Measurements from ENCODE around the gene RXFP4.

The RXFP4 gene

GRCh38 chr1:155951753-155952504 lies 10.5 kb downstream of the RXFP4 start:
- no peak overlapping the region for H2AFZ ChIP-seq (ENCODE audit: low read length)
- no peak for TF ChIP-seq EZH2phosphoT487 (IDR thresholded peaks at IDR 0.05; ENCODE audit: borderline replicate concordance)
- no peak for TF ChIP-seq CTCF (conservative IDR thresholded peaks at IDR 0.05; ENCODE audit: low read length)
- no peak overlapping the region for H3K4me3 ChIP-seq (ENCODE audit: low read length, poor library complexity, severe bottlenecking)
- H4K20me1 ChIP-seq (ENCODE audit: insufficient read depth, low read length, poor library complexity, severe bottlenecking): peaks cover 28% of the 10 kb centered on the region
- no peak overlapping the region for H3K4me2 ChIP-seq (ENCODE audit: low read depth, low read length, poor library complexity, severe bottlenecking)
- peaks cover 4% of the 10 kb centered on the region; the same call in 1 of the 2 replicates for H3K79me2 ChIP-seq (ENCODE audit: insufficient read depth, low read length)
- H3K36me3 ChIP-seq (ENCODE audit: insufficient read depth, low read length): peaks cover 93% of the 10 kb centered on the region; the same call in 1 of the 2 replicates
- peaks cover under 1% of the 10 kb centered on the region for H3K4me1 ChIP-seq (ENCODE audit: insufficient read depth, low read length, poor library complexity, severe bottlenecking)
- no peaks in the 10 kb centered on the region for H3K9me2 ChIP-seq (replicated peaks; ENCODE audit: low read depth, low read length)
- no peak overlapping the region for H3K9ac ChIP-seq (ENCODE audit: low read depth, low read length, poor library complexity, severe bottlenecking)
- no peaks in the 10 kb centered on the region for H3K9me3 ChIP-seq (ENCODE audit: insufficient read depth, low read depth, low read length)
- H3K27me3 ChIP-seq (ENCODE audit: insufficient read depth, low read length, poor library complexity, severe bottlenecking): no peaks in the 10 kb centered on the region
- no peaks in the 10 kb centered on the region; the same call in 1 of the 2 replicates for H3F3A ChIP-seq (ENCODE audit: low read depth)

- Histone ChIP-seq H3K9me2 (replicated peaks; ENCODE audit: low read depth, low read length) (no peaks in the 10 kb centered on the region), H3K36me3 (ENCODE audit: insufficient read depth, low read length) (peaks cover 93% of the 10 kb centered on the region; the same call in 1 of the 2 replicates), H4K20me1 (ENCODE audit: insufficient read depth, low read length, poor library complexity, severe bottlenecking) (peaks cover 26% of the 10 kb centered on the region), H3K9ac (ENCODE audit: low read depth, low read length, poor library complexity, severe bottlenecking) (no peak overlapping the region), H3F3A (ENCODE audit: low read depth) (no peaks in the 10 kb centered on the region; the same call in 1 of the 2 replicates), H3K4me1 (ENCODE audit: insufficient read depth, low read length, poor library complexity, severe bottlenecking) (no peaks in the 10 kb centered on the region), H3K79me2 (ENCODE audit: insufficient read depth, low read length) (peaks cover 4% of the 10 kb centered on the region; the same call in 1 of the 2 replicates), H3K4me2 (ENCODE audit: low read depth, low read length, poor library complexity, severe bottlenecking) (no peak overlapping the region), H3K27me3 (ENCODE audit: insufficient read depth, low read length, poor library complexity, severe bottlenecking) (no peaks in the 10 kb centered on the region), H3K9me3 (ENCODE audit: insufficient read depth, low read depth, low read length) (no peaks in the 10 kb centered on the region), H3K4me3 (ENCODE audit: low read length, poor library complexity, severe bottlenecking) (no peak overlapping the region), H2AFZ (ENCODE audit: low read length) (no peak overlapping the region)
- TF ChIP-seq EZH2phosphoT487 (IDR thresholded peaks at IDR 0.05; ENCODE audit: borderline replicate concordance) (no peak), CTCF (conservative IDR thresholded peaks at IDR 0.05; ENCODE audit: low read length) (no peak)
These were observed 11.1 kb downstream of the RXFP4 start for GRCh38 chr1:155952505-155952890.

- Histone ChIP-seq H3K36me3 (ENCODE audit: insufficient read depth, low read length) (peaks cover 95% of the 10 kb centered on the region), H2AFZ (ENCODE audit: low read length) (no peak overlapping the region), H3K9me2 (replicated peaks; ENCODE audit: low read depth, low read length) (no peaks in the 10 kb centered on the region), H3K9me3 (ENCODE audit: insufficient read depth, low read depth, low read length) (no peaks in the 10 kb centered on the region), H3K79me2 (ENCODE audit: insufficient read depth, low read length) (peaks cover 4% of the 10 kb centered on the region; the same call in 1 of the 2 replicates), H3K9ac (ENCODE audit: low read depth, low read length, poor library complexity, severe bottlenecking) (no peak overlapping the region), H3K27me3 (ENCODE audit: insufficient read depth, low read length, poor library complexity, severe bottlenecking) (no peaks in the 10 kb centered on the region), H3K4me2 (ENCODE audit: low read depth, low read length, poor library complexity, severe bottlenecking) (no peak overlapping the region), H3K4me3 (ENCODE audit: low read length, poor library complexity, severe bottlenecking) (no peak overlapping the region), H3F3A (ENCODE audit: low read depth) (no peaks in the 10 kb centered on the region; the same call in 1 of the 2 replicates), H3K4me1 (ENCODE audit: insufficient read depth, low read length, poor library complexity, severe bottlenecking) (no peaks in the 10 kb centered on the region), H4K20me1 (ENCODE audit: insufficient read depth, low read length, poor library complexity, severe bottlenecking) (peaks cover 29% of the 10 kb centered on the region)
- TF ChIP-seq EZH2phosphoT487 (IDR thresholded peaks at IDR 0.05; ENCODE audit: borderline replicate concordance): no peak
These were observed 13.2 kb downstream of the RXFP4 start for GRCh38 chr1:155954645-155955044.

Measured in Loucy (cell line).